ENCODE data around the gene ZNF366.

Gene ZNF366

DNA sequence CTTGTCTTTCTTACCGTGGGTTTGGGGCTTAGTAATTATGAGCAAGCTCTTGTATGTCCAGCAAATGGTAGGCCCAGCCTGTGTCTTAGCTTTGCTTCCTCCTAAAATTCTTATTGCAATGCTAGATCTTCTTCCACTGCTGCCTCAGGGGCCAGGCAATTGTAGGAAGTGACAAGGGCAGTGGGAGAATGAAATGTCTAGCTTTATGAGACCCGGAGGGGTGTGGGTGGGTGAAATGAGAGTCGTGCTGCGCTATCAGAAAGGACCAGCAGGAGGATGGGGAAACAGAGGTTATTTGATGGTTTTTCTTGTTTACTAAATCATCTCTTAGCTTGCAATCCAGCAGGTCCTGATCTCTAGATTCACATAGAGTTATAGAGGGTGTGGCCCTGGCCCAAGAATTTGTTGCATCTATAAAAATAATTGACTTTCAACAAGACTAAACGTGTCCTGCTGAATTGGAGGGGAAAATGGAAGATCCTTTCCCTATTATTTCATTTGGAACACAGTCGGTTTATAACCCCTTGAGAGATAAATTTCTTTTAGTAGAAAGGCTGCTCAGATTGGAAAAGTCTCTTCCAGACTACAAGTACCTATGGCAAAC, 43.7 kb downstream of the ZNF366 start:
- no peak for DNase-seq (ENCODE audit: low spot score in 2 of 2)
- Histone ChIP-seq H3K4me3 (no peak overlapping the region), H3K4me1 (no peaks in the 10 kb centered on the region), H3K27me3 (ENCODE audit: low read depth) (no peaks in the 10 kb centered on the region), H3K9me3 (no peaks in the 10 kb centered on the region), H3K36me3 (replicated peaks) (no peaks in the 10 kb centered on the region)
- in situ Hi-C loops (cut with MboI; ENCODE audit: low sequenced_read_pairs), result no loop called here

DNA sequence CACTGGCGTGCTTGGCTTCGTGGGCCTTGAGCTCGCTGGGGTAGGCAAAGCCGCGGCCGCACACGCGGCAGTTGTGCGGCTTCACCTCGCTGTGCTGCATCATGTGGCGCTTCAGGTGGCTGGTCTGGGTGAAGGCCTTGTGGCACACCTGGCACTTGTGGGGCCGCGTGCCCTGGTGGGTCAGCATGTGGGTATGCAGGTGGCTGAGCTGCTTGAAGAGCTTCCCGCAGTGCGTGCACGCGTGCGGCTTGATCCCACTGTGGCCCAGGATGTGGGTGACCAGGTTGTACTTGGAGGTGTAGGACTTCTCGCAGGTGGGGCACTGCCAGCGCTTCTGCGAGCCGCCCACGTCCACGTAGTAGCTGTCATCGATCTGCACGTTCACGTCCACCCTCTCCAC, 46.8 kb downstream of the ZNF366 start:
- no peaks in the 10 kb centered on the region for H3K4me1 ChIP-seq
- no peak for DNase-seq (ENCODE audit: low spot score in 2 of 2)
- no peaks in the 10 kb centered on the region for H3K27me3 ChIP-seq (ENCODE audit: low read depth)
- H3K36me3 ChIP-seq (replicated peaks), result no peaks in the 10 kb centered on the region
- no peak overlapping the region for H3K4me3 ChIP-seq
- H3K9me3 ChIP-seq, result no peaks in the 10 kb centered on the region
- in situ Hi-C loops (cut with MboI; ENCODE audit: low sequenced_read_pairs), result no loop called here

DNA sequence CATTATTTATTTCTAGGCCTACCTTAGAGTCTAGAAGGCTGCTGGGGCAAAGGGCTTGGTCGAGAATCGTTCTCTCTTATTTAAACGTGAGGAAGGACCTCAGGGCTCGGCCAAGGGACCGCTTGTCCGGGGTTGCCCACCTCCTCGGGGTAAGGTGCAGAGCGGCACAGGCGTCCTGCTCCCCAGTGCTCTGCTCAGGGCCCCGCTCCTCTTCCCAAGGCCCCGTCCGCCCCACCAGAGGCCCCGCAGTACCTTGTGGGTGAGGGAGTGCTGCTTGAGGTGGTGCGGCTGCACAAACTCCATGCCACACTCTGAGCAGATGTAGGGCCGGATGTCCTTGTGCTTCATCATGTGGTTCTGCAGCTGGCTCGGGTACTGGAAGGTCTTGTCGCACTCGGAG, 47.3 kb downstream of the ZNF366 start:
- in situ Hi-C loops (cut with MboI; ENCODE audit: low sequenced_read_pairs), result no loop called here
- Histone ChIP-seq H3K4me1 (no peaks in the 10 kb centered on the region), H3K36me3 (replicated peaks) (no peaks in the 10 kb centered on the region), H3K27me3 (ENCODE audit: low read depth) (no peaks in the 10 kb centered on the region), H3K4me3 (no peak overlapping the region), H3K9me3 (no peaks in the 10 kb centered on the region)
- no peak for DNase-seq (ENCODE audit: low spot score in 2 of 2)

DNA sequence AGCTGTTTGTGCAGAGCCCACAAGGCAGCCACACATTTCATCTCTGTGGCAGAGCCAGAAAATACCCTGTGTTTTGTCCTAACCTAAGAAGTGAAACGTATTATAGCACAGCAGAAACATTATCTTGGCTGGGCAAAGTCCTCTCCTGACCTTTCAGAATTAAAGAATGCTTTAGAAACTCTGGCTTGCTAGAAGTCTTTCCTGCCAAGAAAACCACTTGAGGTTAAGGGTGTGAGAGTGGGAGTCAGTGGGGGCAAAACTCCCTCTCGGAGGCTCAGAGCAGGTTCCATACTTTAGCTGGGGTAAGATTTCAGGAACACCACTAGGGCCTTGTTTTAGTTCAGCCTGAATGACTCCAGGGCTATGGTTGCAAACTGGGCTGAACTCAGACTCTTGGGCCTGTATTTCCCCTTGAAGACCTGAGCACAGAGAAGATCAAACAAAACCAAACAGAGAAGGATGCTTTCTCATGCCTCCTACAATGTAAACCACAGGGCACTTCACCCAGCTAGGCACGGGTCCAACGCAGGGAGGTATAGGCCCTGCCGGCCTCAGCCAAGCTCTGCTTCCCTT, 48.0 kb downstream of the ZNF366 start:
- no peak for DNase-seq (ENCODE audit: low spot score in 2 of 2)
- H3K36me3 ChIP-seq (replicated peaks), result no peaks in the 10 kb centered on the region
- H3K4me3 ChIP-seq, result no peak overlapping the region
- H3K9me3 ChIP-seq, result no peaks in the 10 kb centered on the region
- in situ Hi-C loops (cut with MboI; ENCODE audit: low sequenced_read_pairs), result no loop called here
- H3K27me3 ChIP-seq (ENCODE audit: low read depth), result no peaks in the 10 kb centered on the region
- H3K4me1 ChIP-seq, result no peaks in the 10 kb centered on the region

DNA sequence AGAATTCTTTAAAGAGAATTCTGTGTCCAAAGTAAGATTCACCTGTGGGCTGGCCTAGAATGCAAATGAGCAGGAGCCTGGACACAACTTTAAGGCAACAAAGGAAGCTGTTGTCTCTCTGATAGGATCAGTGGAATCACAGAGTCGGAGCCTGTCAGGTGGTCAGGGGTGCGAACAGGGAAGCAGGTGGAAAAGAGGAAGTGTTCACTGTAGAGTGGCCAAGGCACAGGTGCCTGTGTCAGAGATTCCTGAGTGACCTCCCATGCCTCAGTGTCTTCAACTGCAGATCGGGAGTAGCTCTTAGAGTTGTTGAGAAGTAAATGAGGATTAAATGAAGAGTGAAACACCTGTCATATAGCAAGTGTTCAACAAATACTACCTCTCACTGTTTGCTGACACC, 48.8 kb downstream of the ZNF366 start:
- Histone ChIP-seq H3K4me3 (no peak overlapping the region), H3K27me3 (ENCODE audit: low read depth) (no peaks in the 10 kb centered on the region)
- in situ Hi-C loops (cut with MboI; ENCODE audit: low sequenced_read_pairs), result no loop called here

DNA sequence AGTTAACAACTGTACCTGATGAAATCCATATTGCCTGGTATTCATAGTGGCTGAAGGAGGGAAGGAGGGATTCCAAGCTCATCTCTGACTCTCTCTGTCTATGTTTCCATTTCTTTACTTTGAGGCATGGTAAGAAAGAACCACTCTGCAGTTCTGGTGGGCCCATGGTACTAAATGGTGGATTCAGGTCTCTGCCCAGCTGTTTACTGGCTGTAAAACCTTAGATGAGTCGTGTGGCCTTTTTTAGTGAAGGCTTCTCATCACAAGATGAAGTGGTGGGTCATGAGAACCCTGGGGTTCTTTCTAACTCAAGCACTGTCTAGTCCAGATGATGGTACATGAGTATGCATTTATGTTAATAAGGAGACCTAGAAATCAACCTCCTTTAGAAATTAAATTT, 49.7 kb downstream of the ZNF366 start:
- H3K4me3 ChIP-seq, result no peak overlapping the region
- no peaks in the 10 kb centered on the region for H3K27me3 ChIP-seq (ENCODE audit: low read depth)
- no peaks in the 10 kb centered on the region for H3K9me3 ChIP-seq
- peaks cover 2% of the 10 kb centered on the region for H3K4me1 ChIP-seq
- no peak for DNase-seq (ENCODE audit: low spot score in 2 of 2)
- no peaks in the 10 kb centered on the region for H3K36me3 ChIP-seq (replicated peaks)
- in situ Hi-C loops (cut with MboI; ENCODE audit: low sequenced_read_pairs), result no loop called here

More for the DNA sequence above, 48.8 kb downstream of the ZNF366 start:
- Histone ChIP-seq H3K9me3 (no peaks in the 10 kb centered on the region), H3K4me1 (no peaks in the 10 kb centered on the region), H3K36me3 (replicated peaks) (no peaks in the 10 kb centered on the region)
- DNase-seq (ENCODE audit: low spot score in 2 of 2), result no peak

DNA sequence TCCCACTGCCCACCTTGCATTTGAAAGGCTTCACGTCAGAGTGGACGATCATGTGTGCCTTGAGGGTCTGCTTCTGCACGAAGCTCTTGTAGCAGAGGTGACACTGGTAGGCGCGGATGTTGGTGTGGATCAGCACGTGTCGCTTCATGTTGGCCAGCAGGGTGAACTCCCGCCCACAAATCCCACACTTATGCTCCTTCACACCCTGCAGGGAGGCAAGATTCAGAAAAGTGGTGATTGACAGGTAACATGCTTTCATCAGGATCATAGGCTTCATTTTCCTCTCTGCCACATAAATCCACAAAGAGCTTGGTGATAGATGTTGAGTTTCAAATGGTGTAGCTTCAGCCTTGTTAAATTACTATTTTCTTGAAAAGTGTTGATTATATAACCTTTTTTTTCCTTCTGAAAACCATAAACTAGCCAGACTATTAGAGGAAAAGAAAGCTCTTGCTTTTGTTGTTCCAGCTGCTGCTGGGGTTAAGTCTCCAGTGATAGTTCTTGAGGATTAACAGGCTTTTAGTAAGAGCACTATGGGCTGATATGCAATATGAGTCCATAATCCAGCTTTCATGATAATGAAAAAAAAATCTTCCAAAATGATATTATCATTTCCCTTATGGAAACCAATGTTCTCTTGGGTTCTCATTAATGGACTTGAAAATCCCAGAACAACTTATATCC, 50.7 kb downstream of the ZNF366 start:
- no peak overlapping the region for H3K4me3 ChIP-seq
- no peaks in the 10 kb centered on the region for H3K36me3 ChIP-seq (replicated peaks)
- DNase-seq (ENCODE audit: low spot score in 2 of 2), result no peak
- H3K27me3 ChIP-seq (ENCODE audit: low read depth), result no peaks in the 10 kb centered on the region
- in situ Hi-C loops (cut with MboI; ENCODE audit: low sequenced_read_pairs), result no loop called here
- peaks cover 11% of the 10 kb centered on the region for H3K4me1 ChIP-seq
- H3K9me3 ChIP-seq, result no peaks in the 10 kb centered on the region

DNA sequence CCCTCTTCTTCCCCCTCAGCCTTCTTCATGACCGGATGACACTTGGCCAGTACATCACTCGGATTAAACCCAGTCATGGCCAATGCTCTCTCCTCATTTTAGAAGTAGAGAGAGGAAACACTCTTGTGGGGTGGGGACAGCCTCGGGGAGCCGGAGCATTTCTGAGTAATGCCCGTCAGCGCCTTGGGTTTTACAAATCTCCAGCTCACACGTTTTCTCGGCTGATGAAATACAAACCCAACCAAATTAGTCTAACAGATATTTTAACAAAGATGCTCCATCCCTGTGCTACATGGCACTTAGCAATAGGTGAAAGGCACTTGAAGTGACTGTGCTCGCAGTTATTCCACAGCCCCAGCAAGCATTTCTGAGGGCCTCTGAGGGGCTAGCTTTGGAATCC, 51.7 kb downstream of the ZNF366 start:
- Histone ChIP-seq H3K36me3 (replicated peaks) (no peaks in the 10 kb centered on the region), H3K27me3 (ENCODE audit: low read depth) (no peaks in the 10 kb centered on the region), H3K9me3 (no peaks in the 10 kb centered on the region), H3K4me1 (peaks cover 11% of the 10 kb centered on the region), H3K4me3 (no peak overlapping the region)
- DNase-seq (ENCODE audit: low spot score in 2 of 2), result no peak
- in situ Hi-C loops (cut with MboI; ENCODE audit: low sequenced_read_pairs), result no loop called here

DNA sequence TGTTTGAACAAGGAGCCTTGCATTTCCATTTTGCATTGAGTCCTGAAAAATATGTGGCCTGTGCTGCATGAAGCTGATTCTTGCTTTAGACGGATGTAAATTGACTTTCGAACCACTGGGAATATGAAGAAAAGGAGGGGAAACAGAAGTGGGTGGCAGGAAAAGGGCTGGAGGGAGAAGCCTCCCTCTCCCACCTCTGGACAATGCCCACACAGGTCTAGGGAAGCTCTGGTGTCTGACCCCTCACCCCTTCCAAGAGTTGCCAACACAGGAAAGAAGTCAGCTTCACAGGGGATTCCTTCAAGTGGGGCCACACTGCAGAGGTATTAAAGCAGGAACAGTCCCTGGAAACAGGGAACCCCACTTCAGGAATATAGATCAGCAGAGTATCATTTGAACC, 52.2 kb downstream of the ZNF366 start:
- Histone ChIP-seq H3K27me3 (ENCODE audit: low read depth) (no peaks in the 10 kb centered on the region), H3K9me3 (no peaks in the 10 kb centered on the region), H3K36me3 (replicated peaks) (no peaks in the 10 kb centered on the region), H3K4me1 (peaks cover 11% of the 10 kb centered on the region), H3K4me3 (no peak overlapping the region)
- no peak for DNase-seq (ENCODE audit: low spot score in 2 of 2)
- in situ Hi-C loops (cut with MboI; ENCODE audit: low sequenced_read_pairs), result no loop called here

DNA sequence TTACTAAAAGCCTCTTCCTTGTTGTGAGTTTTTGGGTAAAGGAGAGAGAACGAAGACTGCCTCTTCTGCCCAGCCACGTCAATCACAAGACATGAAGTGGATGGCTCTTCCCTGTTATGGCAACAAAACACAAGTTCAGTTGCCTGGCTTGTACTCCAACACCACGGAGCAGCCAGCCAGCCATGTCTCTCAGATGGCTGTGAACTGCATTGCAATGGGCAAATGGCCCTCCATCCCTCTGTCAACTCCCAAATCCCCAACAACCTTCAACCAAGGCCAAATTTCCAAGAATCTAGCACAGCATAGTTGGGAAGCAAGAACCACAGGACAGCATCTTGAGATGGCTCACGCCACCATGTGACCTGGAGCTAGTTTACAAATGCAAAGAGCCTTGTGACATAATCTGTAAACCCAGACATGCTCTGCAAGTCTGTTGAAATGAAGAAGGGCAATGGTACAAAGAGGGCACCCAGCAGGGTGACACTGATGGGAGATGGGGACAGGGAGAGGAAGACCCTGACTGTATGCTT, 53.9 kb downstream of the ZNF366 start:
- no peaks in the 10 kb centered on the region for H3K36me3 ChIP-seq (replicated peaks)
- peaks cover 11% of the 10 kb centered on the region for H3K4me1 ChIP-seq
- in situ Hi-C loops (cut with MboI; ENCODE audit: low sequenced_read_pairs), result no loop called here
- no peak overlapping the region for H3K4me3 ChIP-seq
- H3K9me3 ChIP-seq, result no peaks in the 10 kb centered on the region
- DNase-seq (ENCODE audit: low spot score in 2 of 2), result no peak
- no peaks in the 10 kb centered on the region for H3K27me3 ChIP-seq (ENCODE audit: low read depth)

DNA sequence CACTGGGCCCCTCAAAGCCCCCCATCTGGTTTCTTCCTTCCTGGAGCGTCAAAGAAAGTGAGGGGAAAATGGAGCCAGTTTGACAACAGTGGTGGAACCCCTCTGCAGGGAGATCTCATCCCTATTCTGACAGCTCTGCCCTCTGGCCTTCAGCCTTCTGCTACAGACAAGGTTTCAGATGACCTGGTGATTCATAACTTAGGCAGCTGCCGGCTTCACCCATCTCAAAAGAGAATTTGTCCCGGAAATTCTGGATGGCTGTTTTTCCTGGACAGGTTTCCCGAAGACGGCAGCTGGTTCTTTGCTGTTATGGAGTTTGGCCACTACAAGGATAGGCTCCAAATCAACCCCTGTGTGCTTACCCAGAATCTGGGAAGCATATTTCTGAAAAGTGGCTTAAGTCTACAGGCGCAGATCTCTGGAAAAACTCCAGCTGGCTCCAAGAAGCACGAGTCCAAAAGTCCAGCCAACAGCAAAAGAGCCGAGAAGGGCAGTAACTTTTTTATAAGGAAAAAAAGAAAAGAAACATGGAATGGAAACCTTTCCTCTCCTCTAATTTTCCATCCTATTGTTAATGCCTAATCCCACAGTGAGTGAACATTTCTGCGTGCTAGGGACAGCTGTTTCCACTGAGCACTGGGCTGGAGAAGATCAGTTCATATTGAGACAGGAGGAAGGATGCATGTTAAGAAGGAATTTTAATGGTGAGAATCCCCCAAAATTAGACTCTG, 54.5 kb downstream of the ZNF366 start:
- in situ Hi-C loops (cut with MboI; ENCODE audit: low sequenced_read_pairs), result no loop called here
- DNase-seq (ENCODE audit: low spot score in 2 of 2), result no peak
- H3K36me3 ChIP-seq (replicated peaks), result no peaks in the 10 kb centered on the region
- H3K27me3 ChIP-seq (ENCODE audit: low read depth), result no peaks in the 10 kb centered on the region
- peaks cover 11% of the 10 kb centered on the region for H3K4me1 ChIP-seq
- no peaks in the 10 kb centered on the region for H3K9me3 ChIP-seq
- no peak overlapping the region for H3K4me3 ChIP-seq

DNA sequence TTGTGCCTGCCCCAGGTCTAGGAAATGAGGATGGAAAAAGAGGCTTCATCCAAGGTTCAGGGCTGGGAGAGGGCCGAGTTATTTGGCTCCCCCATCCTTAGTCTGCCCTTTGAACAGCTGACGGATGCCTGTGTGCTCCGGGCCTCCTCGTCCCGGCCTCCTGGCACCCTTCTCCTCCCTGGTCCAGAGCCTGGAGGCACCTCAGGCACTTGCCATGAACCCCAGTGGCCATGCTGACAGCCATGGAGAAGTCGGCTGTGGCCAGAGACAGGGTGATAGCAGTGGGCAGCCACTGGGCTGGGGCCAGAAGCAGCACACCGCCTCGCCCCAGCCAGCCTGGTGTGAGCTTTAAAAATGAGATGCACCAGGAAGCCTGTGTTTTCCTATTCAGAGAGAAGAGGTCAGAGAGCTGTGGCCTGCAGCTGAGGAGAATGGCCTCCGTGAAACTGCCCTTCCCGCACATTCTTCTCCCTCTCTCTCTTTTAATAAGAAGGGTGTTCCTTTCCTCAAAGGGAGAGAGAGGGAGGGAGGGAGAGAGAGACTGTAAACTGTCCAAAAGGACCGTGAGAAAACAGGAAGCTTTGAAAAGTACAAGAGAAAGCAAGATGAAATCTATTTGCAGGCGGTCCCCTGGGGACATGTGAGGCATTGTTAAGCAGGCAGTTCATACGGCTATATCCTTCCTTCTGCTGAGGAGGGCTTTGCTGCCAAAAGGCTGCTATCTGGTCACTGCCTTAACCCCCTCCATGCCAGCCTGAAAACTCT, 55.3 kb downstream of the ZNF366 start:
- H3K36me3 ChIP-seq (replicated peaks), result no peaks in the 10 kb centered on the region
- no peaks in the 10 kb centered on the region for H3K9me3 ChIP-seq
- DNase-seq (ENCODE audit: low spot score in 2 of 2), result peak; percentile 72 to 75
- in situ Hi-C loops (cut with MboI; ENCODE audit: low sequenced_read_pairs), result no loop called here
- peaks cover 11% of the 10 kb centered on the region for H3K4me1 ChIP-seq
- H3K27me3 ChIP-seq (ENCODE audit: low read depth), result no peaks in the 10 kb centered on the region
- H3K4me3 ChIP-seq, result no peak overlapping the region

DNA sequence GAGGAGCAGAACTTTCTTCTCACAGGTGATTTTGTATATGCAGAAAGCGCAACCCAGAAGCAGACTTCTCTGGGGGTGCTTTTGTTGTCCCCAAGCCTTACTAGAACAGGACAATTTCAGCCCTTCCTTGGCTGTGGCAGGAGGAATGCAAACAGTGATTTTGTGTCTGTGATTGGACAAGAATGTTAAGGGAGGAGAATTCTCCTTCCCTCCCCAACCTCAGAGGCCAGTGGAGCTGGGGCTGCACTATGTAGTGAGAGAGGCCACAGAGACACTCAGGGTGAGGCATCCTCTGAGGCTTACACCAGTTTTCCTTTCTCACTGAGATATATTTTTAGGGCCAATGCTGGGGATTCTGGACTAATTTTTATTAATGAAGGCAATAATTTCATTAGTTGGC, 58.8 kb downstream of the ZNF366 start:
- Histone ChIP-seq H3K36me3 (replicated peaks) (no peaks in the 10 kb centered on the region), H3K27me3 (ENCODE audit: low read depth) (no peaks in the 10 kb centered on the region), H3K4me1 (peaks cover 11% of the 10 kb centered on the region), H3K9me3 (no peaks in the 10 kb centered on the region), H3K4me3 (no peak overlapping the region)
- in situ Hi-C loops (cut with MboI; ENCODE audit: low sequenced_read_pairs), result no loop called here
- DNase-seq (ENCODE audit: low spot score in 2 of 2), result no peak
